HG03354 (cell line): ENCODE measurements around the gene ZNF823.
"Not testable (repeated sequence)": the region's sequence is repeated elsewhere in the genome, so short reads cannot be mapped to it uniquely, and the experiment has no call there.

ENCODE experiments used
- ATAC-seq: cut with Tn5 transposase; IDR thresholded peaks from one replicate; pipeline ENCODE4 v1.9.1; 2021; ENCODE audit warnings: mild to moderate bottlenecking; ENCODE audit not compliant: unreplicated experiment, poor library complexity, severe bottlenecking

The ZNF823 gene

GRCh38 chr19:11685676-11686650 is 52.8 kb downstream of the ZNF823 start:
- no peak for ATAC-seq

- ATAC-seq: no peak
Measured at GRCh38 chr19:11684987-11685675, 53.6 kb downstream of the ZNF823 start.

- no peak for ATAC-seq
Measured at GRCh38 chr19:11680689-11681302, 58.0 kb downstream of the ZNF823 start.

GRCh38 chr19:11678504-11678903 is 60.2 kb downstream of the ZNF823 start:
- ATAC-seq: no peak

- ATAC-seq: not testable (repeated sequence)
Measured at GRCh38 chr19:11676661-11677600, 61.8 kb downstream of the ZNF823 start.

- no peak for ATAC-seq
Measured at GRCh38 chr19:11675569-11675968, 63.2 kb downstream of the ZNF823 start.

GRCh38 chr19:11674067-11674492 is 64.7 kb downstream of the ZNF823 start:
- ATAC-seq: no peak

- no peak for ATAC-seq
Measured at GRCh38 chr19:11673608-11674041, 65.1 kb downstream of the ZNF823 start.
